Trophoblast cell (in vitro differentiated cells and primary cell): Measurements from ENCODE around the gene CWC22.

Experiments
- DNase-seq, 2 donors: peaks; one replicate each; pipeline ENCODE4 v3.0.0-alpha.2; 2016
- H2AFZ ChIP-seq: 2 replicates; pipeline ENCODE4 v1.6.1; 2013; ENCODE audit warnings: low read length, moderate library complexity, mild to moderate bottlenecking; ENCODE audit not compliant: insufficient read depth, poor library complexity
- H2AK5ac ChIP-seq: 2 replicates; pipeline ENCODE4 v1.6.1; 2013; ENCODE audit warnings: mild to moderate bottlenecking, low read length
- H2BK120ac ChIP-seq: 2 replicates; pipeline ENCODE4 v1.6.1; 2013; ENCODE audit warnings: low read length, mild to moderate bottlenecking, moderate library complexity; ENCODE audit not compliant: insufficient read depth, poor library complexity
- H2BK12ac ChIP-seq: 2 replicates; pipeline ENCODE4 v1.6.1; 2013; ENCODE audit warnings: mild to moderate bottlenecking, low read length, moderate library complexity
- H2BK5ac ChIP-seq: 2 replicates; pipeline ENCODE4 v1.6.1; 2013; ENCODE audit warnings: low read length, low read depth, moderate library complexity, mild to moderate bottlenecking; ENCODE audit not compliant: poor library complexity
- H3K14ac ChIP-seq: 2 replicates; pipeline ENCODE4 v1.6.1; 2013; ENCODE audit warnings: mild to moderate bottlenecking, low read length
- H3K18ac ChIP-seq: 2 replicates; pipeline ENCODE4 v1.6.1; 2013; ENCODE audit warnings: mild to moderate bottlenecking, low read length
- H3K23ac ChIP-seq: 2 replicates; pipeline ENCODE4 v1.6.1; 2013; ENCODE audit warnings: low read length
- H3K27ac ChIP-seq: 2 replicates; pipeline ENCODE4 v1.5.1; 2013; ENCODE audit warnings: low read depth, mild to moderate bottlenecking, inconsistent platforms, low read length, moderate library complexity
- H3K27me3 ChIP-seq: 2 replicates; pipeline ENCODE4 v1.6.1; 2013; ENCODE audit warnings: inconsistent platforms, mild to moderate bottlenecking, low read length, moderate library complexity; ENCODE audit not compliant: insufficient read depth
- H3K36me3 ChIP-seq, 2 experiments: 1 replicate in 1 of 2; 2 replicates in 1 of 2; pipeline ENCODE4 v1.6.1; 2013; ENCODE audit warnings: low read length in 2 of 2, mild to moderate bottlenecking in 2 of 2, moderate library complexity in 1 of 2; ENCODE audit not compliant: insufficient read depth in 2 of 2, control insufficient read depth in 1 of 2
- H3K4ac ChIP-seq: 2 replicates; pipeline ENCODE4 v1.6.1; 2013; ENCODE audit warnings: low read depth, mild to moderate bottlenecking, low read length, moderate library complexity
- H3K4me1 ChIP-seq, 2 experiments: 1 replicate in 1 of 2; 2 replicates in 1 of 2; pipeline ENCODE4 v1.6.1; 2013; ENCODE audit warnings: low read length in 2 of 2, mild to moderate bottlenecking in 2 of 2, moderate library complexity in 1 of 2; ENCODE audit not compliant: insufficient read depth in 2 of 2, control insufficient read depth in 1 of 2
- H3K4me2 ChIP-seq: 2 replicates; pipeline ENCODE4 v1.6.1; 2013; ENCODE audit warnings: inconsistent platforms, mild to moderate bottlenecking, low read length, moderate library complexity
- H3K4me3 ChIP-seq: 2 replicates; pipeline ENCODE4 v1.5.1; 2013; ENCODE audit warnings: mild to moderate bottlenecking, low read depth, low read length, inconsistent platforms
- H3K79me1 ChIP-seq: one replicate; pipeline ENCODE4 v1.6.1; 2013; ENCODE audit warnings: low read length
- H3K79me2 ChIP-seq: 2 replicates; pipeline ENCODE4 v1.6.1; 2013; ENCODE audit warnings: low read length, mild to moderate bottlenecking; ENCODE audit not compliant: control insufficient read depth, insufficient read depth, poor library complexity
- H3K9ac ChIP-seq: 2 replicates; pipeline ENCODE4 v1.6.1; 2013; ENCODE audit warnings: mild to moderate bottlenecking, low read length
- H3K9me3 ChIP-seq: 2 replicates; pipeline ENCODE4 v1.6.1; 2013; ENCODE audit warnings: low read depth, mild to moderate bottlenecking, control low read depth, inconsistent platforms, low read length; ENCODE audit not compliant: insufficient read depth
- H4K12ac ChIP-seq: 2 replicates; pipeline ENCODE4 v1.6.1; 2013; ENCODE audit warnings: low read depth, mild to moderate bottlenecking, low read length, moderate library complexity
- H4K8ac ChIP-seq: 2 replicates; pipeline ENCODE4 v1.6.1; 2013; ENCODE audit warnings: low read depth, mild to moderate bottlenecking, low read length, moderate library complexity
- H4K91ac ChIP-seq: one replicate; pipeline ENCODE4 v1.6.1; 2013; ENCODE audit warnings: low read depth, mild to moderate bottlenecking, low read length, moderate library complexity
- WGBS: extraction: QIAGEN DNeasy Blood & Tissue Kit; methylation state at CpG from one replicate; pipeline ENCODE4 v1.1.7; 2013; ENCODE audit warnings: missing lambda C conversion rate; ENCODE audit not compliant: insufficient read length, insufficient coverage; ENCODE audit errors: extremely low coverage; 5-methylcytosine and 5-hydroxymethylcytosine counted together

CWC22 gene

DNA sequence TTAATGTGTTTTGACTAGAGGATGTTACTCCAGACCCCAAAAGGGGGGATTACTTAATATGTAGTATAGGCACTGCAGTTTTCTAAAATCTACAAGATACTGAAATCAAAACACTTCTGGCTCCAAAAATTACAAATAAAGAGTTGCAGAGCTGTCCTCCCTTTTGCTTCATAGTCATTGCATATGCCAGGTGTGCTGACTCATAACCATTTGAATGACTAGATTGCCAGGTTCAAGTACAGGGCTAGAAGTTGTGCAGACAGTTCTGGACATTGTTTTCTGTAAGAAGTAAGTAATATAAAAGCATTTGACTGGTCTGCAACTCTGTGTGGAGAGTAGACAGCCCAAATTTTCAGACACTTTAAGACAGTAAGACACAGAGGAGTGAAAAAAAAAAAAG lies 6.7 kb downstream of the CWC22 start:
- Histone ChIP-seq H3K18ac (no peak overlapping the region), H4K91ac (no peak overlapping the region), H3K9ac (no peak overlapping the region), H3K14ac (no peak overlapping the region), H3K4ac (no peak overlapping the region), H3K23ac (no peak overlapping the region), H3K79me1 (no peaks in the 10 kb centered on the region), H3K79me2 (peaks cover 2% of the 10 kb centered on the region), H3K4me2 (no peak overlapping the region), H3K36me3 (no peaks in the 10 kb centered on the region), H2BK120ac (no peak overlapping the region), H4K8ac (no peak overlapping the region), H2BK12ac (no peak overlapping the region), H3K4me3 (no peak overlapping the region), H2AK5ac (no peak overlapping the region), H4K12ac (no peak overlapping the region), H2AFZ (no peak overlapping the region), H3K27me3 (no peaks in the 10 kb centered on the region), H3K27ac (no peak overlapping the region), H3K4me1 (no peaks in the 10 kb centered on the region), H2BK5ac (no peak overlapping the region), H3K9me3 (no peaks in the 10 kb centered on the region)
- no peak for DNase-seq

DNA sequence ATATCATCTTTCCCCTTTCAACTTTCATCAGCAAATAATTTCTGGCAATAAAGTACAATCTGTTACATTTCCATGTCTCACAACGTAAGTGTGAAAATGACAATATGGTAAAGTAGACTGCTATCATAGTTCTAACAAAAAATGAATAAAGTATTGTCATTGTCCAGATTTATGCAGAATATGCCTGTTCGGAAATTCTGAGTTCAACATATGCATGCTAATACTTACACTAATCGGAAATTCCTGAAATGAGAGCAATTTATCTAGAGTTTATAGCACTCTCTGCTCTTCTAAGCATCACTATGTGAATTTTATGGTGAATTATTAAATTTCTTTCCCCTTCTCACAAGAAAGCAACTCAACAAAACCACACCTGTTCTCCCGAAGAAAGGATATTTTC lies 8.1 kb downstream of the CWC22 start:
- no peak overlapping the region for H3K23ac ChIP-seq
- no peak overlapping the region for H2BK5ac ChIP-seq
- no peak overlapping the region for H2AK5ac ChIP-seq
- no peak overlapping the region for H4K12ac ChIP-seq
- no peaks in the 10 kb centered on the region for H3K79me1 ChIP-seq
- H3K9ac ChIP-seq: no peak overlapping the region
- DNase-seq: no peak
- no peaks in the 10 kb centered on the region for H3K36me3 ChIP-seq
- H2AFZ ChIP-seq: no peak overlapping the region
- no peak overlapping the region for H2BK120ac ChIP-seq
- H3K27me3 ChIP-seq: no peaks in the 10 kb centered on the region
- H3K18ac ChIP-seq: no peak overlapping the region
- H2BK12ac ChIP-seq: no peak overlapping the region
- peaks cover 2% of the 10 kb centered on the region for H3K79me2 ChIP-seq
- no peak overlapping the region for H4K91ac ChIP-seq
- H3K14ac ChIP-seq: no peak overlapping the region
- no peaks in the 10 kb centered on the region for H3K9me3 ChIP-seq
- no CpG with 5 or more reads among the region's 4 CpGs for WGBS
- H3K4ac ChIP-seq: no peak overlapping the region
- no peaks in the 10 kb centered on the region for H3K4me1 ChIP-seq
- H3K4me3 ChIP-seq: no peak overlapping the region
- no peak overlapping the region for H3K4me2 ChIP-seq
- H4K8ac ChIP-seq: no peak overlapping the region
- no peak overlapping the region for H3K27ac ChIP-seq

GRCh38 chr2:179995741-179996515 lies 11.2 kb downstream of the CWC22 start:
- Histone ChIP-seq H2AFZ (no peak overlapping the region), H3K27ac (no peak overlapping the region), H3K79me2 (peaks cover 2% of the 10 kb centered on the region), H2BK5ac (no peak overlapping the region), H3K9me3 (no peaks in the 10 kb centered on the region), H2AK5ac (no peak overlapping the region), H3K36me3 (peaks cover 2% of the 10 kb centered on the region in 2 experiments), H3K79me1 (no peaks in the 10 kb centered on the region), H3K14ac (no peak overlapping the region), H3K27me3 (no peaks in the 10 kb centered on the region), H2BK12ac (no peak overlapping the region), H3K4me2 (no peak overlapping the region), H3K18ac (no peak overlapping the region), H3K4ac (no peak overlapping the region), H3K9ac (no peak overlapping the region), H2BK120ac (no peak overlapping the region), H3K23ac (no peak overlapping the region), H4K8ac (no peak overlapping the region), H3K4me3 (no peak overlapping the region), H4K91ac (no peak overlapping the region), H4K12ac (no peak overlapping the region), H3K4me1 (no peaks in the 10 kb centered on the region)
- WGBS: no CpG with 5 or more reads among the region's 4 CpGs
- no peak for DNase-seq

- Histone ChIP-seq H2BK12ac (no peak overlapping the region), H3K27me3 (no peaks in the 10 kb centered on the region), H3K36me3 (peaks cover 2 to 5% of the 10 kb centered on the region in 2 experiments), H3K9ac (no peak overlapping the region), H2BK120ac (no peak overlapping the region), H3K4me2 (no peak overlapping the region), H3K27ac (no peak overlapping the region), H2AFZ (no peak overlapping the region), H3K9me3 (no peaks in the 10 kb centered on the region), H3K79me2 (peaks cover 2% of the 10 kb centered on the region), H2BK5ac (no peak overlapping the region), H4K91ac (no peak overlapping the region), H2AK5ac (no peak overlapping the region), H3K14ac (no peak overlapping the region), H4K8ac (no peak overlapping the region), H3K23ac (no peak overlapping the region), H3K4ac (no peak overlapping the region), H4K12ac (no peak overlapping the region), H3K18ac (no peak overlapping the region), H3K4me1 (no peaks in the 10 kb centered on the region), H3K4me3 (no peak overlapping the region), H3K79me1 (no peaks in the 10 kb centered on the region)
- no CpG with 5 or more reads among the region's 4 CpGs for WGBS
- DNase-seq: no peak
These were observed 15.8 kb downstream of the CWC22 start for GRCh38 chr2:179991344-179991743.
